ENCODE data around the gene ACTG2.
"Not testable (repeated sequence)": the region's sequence is repeated elsewhere in the genome, so short reads cannot be mapped to it uniquely, and the experiment has no call there.

ACTG2 gene

DNA sequence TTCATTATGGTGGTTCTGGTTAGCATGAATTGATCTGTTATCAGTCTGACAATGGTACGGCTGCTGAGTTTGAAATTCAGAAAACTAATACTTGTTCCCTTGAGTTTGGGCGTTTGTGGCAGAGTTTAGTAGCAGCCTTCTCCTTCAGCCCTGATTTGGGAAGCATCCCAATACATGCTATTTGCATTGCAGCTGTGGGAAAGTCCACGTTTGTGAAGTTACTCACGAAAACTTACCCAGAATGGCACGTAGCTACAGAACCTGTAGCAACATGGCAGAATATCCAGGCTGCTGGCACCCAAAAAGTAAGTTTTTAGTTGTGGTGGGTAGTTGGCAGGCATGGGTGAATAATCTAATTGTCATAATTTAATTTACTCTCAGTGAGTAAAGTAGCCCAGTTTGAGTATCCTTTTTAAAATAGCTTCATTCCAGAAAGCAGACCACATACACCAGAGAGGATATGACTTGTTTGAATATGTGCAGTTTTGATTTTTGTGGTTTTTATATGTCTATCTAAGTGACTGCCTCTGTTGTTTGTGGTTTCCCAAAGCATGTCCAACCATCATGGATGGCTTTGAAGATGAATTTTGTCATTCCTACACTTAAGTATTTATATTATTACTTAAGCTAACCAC, 46.0 kb downstream of the ACTG2 start:
- DNase-seq = no peak

DNA sequence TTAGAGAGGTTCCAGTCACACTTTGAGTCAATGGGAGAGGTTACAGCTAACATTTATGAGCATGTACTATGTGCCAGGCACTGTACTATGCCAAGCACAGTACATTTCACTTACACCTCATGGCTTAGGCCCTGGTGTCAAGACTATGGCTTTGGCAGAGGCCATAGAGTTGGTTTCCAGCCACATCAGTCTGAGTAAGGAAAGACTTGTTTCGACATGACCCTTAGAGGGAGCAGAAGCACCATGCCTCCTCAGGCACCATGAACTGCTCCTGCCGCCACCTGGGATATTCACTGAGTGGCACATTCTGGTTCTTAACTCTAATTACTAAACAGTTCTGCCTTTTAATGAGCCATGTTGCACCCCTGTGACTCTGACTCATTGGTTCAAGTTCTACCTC, 46.6 kb downstream of the ACTG2 start:
- no peak for DNase-seq

DNA sequence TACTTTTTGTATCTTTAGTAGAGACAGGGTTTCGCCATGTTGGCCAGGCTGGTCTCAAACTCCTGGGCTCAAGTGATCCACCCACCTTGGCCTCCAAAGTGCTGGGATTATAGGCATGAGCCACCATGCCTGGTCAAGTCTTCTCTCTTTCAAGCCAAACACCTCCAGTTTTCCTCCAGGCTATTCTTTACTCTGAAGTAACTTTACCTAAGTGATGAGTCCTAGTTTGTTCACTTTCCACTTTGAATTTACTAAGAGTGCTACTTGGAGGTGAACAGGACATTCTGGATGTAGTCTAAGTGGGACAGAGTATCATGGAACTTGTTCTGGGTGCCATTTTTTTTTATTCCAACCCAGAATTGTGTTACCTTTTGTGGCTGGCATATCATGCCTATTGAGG, 47.3 kb downstream of the ACTG2 start:
- DNase-seq = not testable (repeated sequence)

DNA sequence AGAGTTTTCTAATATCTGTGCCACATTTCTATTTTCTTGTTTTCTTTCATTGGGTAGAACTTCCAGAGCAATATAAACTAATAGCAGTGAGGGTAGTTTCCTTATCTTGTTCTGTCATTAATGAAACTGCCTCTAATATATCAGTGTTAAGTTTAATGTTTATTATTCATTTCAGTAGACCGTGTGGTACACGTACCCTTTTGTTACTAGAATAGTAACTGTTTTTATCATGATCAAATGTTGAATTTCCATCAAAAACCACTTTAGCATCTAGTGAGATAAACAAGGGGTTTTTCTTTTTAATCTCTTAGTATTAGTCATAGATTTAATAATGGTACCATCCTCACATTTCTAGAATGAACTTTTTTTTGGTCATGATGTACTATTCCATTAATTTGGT, 49.9 kb downstream of the ACTG2 start:
- DNase-seq = no peak

DNA sequence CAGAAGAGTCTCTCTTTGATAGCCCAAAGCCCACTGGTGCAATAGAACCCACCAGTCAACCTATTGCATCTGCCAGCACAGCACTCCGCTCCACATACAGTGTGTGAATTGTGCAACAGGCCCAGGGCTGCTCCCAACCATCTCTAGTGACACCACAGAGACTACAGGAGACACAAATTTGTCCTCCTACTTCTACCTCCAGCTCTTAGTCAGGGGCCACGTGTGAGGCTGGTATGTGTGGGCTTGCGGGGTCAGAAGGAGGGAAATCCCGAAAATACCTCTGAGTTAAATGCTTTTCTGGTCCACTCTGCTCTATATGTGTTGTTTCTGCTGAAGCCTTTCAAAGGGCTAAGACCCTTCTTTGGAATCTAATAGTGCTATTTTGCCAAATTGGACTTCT, 51.9 kb downstream of the ACTG2 start:
- no peak for DNase-seq

DNA sequence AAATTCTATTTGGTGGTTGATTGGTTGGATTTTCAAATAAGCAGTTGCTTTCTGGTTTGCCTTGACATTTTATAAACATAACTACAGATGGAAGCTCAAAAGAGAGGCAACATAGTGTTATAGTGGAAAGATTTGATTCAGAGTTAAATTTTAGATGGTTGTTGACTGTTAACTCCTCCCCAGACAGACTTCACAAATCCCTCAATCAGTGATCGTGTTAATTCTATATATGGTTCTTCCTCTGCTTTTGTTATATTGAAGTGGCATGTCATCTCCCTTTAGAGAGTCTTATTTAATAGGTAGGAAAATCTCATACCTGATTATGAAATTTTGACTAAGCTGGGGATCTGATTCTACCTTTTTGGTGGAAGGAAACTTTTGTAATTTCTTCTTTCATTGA, 53.4 kb downstream of the ACTG2 start:
- DNase-seq = no peak

DNA sequence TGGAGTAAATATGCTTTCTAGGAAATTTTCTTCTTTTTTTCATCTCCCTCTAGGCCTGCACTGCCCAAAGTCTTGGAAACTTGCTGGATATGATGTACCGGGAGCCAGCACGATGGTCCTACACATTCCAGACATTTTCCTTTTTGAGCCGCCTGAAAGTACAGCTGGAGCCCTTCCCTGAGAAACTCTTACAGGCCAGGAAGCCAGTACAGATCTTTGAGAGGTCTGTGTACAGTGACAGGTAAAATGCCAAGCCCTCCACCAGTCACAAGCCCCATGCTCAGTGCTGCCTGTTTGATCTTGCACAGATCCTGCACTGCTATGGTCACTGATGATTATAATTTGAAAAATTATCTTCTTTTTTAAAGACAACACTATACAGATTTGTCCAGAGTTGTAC, 53.9 kb downstream of the ACTG2 start:
- no peak for DNase-seq

DNA sequence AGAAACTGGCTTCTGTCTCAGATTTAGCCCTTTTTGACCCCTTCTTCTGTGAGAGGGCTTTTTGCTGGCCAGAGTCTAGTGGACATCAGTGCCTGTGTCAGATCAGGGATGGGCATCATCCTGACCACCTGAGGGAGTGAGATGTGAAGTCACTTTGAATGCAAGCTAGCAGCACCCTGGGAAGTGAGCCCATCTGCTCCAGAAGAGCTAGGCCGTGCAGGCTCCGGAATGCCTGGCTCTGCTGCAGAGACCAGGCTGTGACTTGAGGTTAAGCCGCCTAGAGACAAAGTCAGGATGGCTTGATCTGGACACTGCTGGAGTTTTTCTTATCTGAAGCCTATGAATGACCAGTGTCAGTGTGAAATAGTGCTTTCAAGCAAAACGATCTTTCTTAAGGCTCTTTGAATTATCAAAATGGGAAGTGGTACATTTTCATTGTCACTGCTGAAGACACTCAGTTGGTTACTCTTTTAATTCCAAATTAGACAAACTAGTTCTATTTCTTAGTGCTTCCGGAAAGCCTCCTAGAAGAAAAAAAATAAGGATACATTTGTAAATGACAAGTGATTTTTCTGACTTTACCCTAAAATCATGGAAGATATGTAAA, 54.7 kb downstream of the ACTG2 start:
- no peak for DNase-seq

DNA sequence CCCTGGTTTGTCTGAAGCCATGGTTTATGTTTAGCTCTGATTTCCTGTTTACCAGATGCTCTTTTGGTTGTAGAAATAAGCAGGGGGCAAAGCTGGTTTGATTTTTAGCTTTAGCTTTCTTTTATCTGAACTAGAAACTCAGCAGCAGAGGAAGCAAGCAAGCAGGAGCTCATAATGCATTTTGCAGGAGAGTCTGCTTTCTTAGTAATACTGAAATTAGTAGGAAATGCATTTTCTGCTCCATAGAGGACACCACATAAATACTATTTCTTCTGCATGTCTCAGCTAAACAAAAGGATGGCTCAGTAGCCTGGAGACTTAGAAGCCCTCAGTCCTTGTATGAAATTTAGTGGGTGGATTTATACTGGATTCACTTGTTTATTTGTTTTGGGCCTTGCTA, 57.0 kb downstream of the ACTG2 start:
- no peak for DNase-seq

DNA sequence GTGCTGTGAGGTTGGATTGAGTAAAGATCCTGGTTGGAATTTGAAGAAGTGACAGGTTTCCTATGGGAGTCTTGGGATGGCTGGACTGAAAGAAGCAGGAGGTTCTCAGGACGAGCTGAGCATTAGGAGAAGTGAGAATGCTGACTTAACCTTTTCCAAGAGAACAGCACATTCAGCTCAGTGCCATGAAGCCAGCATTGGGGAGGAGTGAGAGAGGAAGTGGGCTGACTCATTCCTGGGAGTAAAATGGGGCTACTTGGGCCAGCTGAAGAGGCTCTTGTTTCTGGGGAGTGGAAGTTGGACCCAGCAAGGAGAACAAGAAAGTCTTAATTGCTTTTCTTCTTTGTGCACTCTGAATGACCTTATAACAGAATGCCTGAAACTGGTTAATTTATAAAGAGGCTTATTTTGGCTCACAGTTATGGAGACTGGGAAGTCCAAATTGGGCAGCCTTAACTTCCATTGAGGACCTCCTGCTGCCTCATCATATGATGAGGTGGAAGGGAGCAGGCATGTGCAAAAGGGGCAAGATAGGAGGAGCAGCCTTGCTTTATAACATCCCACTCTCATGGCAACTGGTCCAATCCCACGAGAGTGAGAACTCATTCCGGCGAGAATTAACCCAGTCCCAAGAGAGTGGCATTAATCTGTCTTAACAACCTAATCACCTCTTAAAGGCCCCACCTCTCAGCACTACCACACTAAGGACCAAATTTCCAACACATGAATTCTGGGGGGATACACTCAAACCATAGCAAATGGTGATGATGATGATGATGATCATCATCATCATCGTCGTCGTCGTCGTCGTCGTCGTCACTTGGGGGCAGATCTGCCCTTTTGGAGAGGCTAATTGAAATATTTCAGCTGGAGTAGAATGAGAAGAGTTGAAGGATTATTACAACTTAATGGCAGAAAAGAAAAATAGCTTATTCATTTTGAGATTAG, 60.0 kb downstream of the ACTG2 start:
- DNase-seq = no peak

DNA sequence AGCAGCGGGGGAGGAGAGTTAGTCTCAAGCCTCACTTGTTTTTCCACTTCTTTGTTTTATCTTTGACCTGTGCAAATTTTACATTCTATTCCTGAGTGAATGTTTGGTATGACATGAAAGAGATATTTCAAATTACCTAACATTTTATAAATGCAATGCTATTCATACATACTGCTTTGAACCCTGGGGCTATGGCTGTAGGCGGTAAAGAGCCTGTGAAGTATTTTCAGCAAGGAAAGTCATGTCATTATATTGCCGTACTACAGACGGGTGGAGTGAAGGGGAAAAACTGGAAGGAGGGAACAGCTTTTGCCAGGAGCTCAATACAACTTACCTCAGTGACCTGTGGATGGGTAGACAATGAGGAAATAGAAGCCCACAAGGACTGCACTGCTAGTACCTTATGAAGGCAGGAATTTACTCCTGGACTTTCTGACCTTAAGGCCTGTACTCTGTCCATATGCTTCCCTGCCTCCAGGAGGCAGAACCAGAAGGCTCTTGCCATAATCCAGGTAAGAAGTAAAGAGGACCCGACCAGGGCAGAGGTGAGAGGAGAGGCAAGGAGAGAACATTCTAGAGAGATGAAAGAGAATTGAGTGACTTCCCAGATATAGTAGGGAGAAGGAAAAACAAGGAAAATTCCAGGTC, 63.5 kb downstream of the ACTG2 start:
- no peak for DNase-seq

DNA sequence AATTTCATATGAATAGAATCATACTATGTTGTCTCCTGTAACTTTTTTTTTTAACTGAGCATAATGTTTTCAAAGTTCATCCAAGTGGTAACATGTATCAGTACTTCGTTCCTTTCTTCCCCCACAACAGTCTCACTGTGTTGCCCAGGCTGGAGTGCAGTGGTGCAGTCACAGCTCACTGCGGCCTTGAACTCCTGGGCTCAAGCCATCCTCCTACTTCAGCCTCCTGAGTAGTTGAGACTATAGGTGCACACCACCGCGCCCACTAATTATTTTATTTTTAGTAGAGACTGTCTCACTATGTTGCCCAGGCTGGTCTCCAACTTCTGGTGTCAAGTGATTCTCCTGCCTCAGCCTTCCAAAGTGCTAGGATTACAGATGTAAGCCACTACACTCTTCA, 68.5 kb downstream of the ACTG2 start:
- DNase-seq = no peak

DNA sequence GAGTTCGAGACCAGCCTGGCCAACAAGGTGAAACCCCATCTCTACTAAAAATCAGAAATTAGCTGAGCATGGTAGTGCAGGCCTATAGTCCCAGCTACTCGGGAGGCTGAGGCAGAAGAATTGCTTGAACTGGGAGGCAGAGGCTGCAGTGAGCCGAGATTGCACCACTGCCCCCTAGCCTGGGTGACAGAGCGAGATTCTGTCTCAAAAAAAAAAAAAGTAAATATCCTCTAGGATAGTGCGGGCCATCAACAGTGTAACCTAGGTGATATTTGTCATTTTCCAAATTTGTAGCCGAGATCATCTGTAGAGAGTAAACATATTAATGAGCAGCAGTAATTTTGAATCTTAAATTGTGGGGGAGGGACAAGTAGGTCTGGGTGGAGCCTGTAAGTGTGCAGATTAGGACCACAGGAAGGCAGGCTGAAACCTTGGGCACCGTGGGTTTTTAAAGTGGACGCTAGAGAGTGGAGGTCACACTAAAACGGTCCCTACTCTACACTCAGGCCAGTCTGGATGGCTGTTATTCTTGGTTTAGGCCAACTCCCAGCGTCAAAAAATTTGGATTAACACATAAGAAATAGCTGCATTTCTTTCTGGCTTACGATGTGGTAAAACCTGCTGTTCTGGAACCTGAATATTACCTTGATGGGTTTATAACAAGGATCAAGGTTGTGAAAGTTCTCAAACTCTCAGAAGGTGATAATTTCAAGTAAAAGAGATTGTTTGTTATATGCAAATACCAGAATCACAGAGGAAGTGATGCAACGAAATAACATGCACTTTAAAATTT, 69.2 kb downstream of the ACTG2 start:
- DNase-seq = no peak

DNA sequence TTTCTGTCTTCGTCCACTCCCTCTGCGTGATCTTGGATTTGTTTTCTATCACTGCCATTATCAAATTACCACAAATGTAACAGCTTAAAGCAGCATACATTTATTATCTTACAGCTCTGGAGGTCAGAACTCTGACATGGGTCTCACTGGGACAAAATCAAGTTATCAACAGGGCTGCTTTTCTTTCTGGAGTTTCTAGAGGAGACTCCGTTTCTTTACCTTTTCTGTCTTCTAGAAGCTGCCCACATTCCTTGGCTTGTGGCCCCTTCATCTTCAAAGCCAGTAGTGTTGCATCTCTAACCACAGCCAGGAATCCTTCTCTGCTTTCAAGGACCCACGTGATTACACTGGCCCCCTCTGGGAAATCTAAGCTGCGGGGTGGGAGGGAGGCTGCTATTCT, 70.0 kb downstream of the ACTG2 start:
- no peak for DNase-seq

DNA sequence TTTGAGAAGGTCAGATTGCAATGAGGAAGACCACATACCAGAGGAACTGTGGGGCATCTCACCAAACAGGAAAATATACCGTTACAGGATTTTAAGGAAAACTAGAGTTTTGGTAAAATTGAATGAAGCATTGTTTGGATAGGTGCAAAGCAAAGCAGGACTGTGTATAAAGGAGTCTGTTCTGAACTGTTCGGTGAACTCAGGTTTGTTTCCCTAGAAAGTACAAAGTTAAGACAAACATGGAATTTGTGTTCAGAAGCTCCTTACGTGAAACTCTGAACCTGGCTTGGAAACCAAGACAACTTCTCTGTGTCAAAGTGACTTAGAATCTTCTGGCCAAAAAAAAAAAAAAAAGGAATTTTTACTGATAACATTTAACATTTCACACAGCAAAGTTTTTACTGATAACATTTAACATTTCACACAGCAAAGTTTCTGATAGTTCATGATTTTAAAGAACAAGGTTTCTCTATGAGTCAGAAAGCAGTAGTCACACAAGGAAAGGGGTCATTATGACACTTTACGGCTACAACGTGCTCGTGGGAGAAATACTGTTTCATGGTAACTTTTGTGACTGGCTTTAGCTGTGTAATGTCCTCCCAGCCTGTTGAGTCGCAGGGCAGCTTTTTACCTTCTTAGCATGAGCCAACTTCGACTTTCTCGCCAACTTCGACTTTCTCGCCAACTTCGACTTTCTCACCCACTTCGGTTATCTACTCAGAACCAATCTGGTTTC, 70.7 kb downstream of the ACTG2 start:
- no peak for DNase-seq

DNA sequence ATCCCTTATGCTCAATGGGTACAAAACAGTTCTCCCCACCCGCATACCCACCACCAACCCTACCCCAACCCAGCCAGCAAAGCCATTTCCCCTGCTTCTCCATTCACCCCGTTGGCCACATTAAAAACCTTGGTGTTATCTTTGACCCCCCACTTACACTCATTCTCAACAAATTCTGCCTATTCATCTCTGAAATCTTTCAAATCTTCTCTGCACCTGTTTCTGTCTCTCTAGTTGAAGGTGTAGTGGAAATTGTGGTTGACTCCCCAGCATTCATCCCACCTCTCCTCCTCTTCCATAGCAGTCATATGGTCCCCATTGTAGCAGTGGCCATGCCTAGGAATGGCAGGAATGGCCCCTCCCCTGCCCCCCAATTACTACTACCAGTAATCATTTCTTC, 71.4 kb downstream of the ACTG2 start:
- no peak for DNase-seq

DNA sequence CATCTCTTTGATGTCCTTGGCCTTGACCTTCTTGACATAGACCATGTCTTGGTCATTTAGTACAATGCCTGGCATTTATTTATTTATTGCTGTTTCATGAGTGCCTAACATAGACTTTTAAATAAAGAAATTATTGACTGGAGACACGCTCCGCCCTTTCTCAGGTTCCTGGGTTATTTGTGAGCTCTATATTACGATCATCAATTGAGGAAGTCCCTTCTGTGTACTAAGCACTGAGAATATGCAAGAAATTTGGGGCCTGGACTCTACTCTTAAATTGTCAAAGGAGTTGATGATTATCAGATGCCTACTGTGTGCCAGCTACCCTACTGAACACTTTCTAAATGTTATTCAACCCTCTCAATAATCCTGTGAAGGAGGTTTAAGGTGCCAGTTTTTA, 72.2 kb downstream of the ACTG2 start:
- DNase-seq = no peak

DNA sequence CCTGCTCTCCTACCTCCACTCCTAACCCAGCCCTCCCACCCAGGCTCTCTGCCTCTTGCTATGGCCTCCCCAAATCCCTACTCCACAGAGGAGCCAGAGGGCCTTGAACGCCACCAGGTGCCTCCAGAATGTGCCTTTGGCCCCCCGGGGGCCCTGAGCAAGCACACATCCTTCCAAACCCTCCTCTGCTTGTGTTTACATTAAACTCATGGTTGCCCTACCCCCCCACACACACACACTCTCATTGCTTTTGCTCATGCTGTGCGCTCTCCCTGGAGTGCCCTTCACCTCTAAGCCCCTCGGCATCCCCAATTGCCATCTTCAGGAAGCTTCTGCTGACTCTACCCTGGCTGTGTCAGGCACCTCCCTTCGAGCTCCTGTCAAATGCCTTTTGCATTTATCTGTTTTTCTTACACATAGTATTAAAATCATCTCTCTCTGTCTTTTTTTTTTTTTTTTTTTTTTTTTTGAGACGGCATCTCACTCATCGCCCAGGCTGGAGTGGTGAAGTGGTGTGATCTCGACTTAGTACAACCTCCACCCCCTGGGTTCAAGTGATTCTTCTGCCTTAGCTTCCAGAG, 75.6 kb downstream of the ACTG2 start:
- DNase-seq = no peak

DNA sequence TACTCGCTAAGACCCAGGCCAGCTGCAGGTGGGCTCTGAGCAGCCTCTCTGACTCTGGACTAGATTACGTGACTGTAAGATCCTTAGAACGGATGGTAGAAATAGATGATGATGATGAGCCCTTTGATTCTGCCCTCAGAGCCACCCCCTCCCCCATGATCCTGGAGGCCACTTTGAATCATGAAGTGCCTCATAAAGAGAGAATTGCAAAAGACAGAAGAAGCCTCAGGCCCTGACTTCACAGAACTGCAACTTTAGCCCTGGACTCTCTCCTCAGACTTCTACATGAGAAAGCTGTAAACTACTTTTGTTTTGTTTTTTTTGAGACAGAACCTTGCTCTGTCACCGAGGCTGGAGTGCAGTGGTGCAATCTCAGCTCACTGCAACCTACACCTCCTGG, 76.5 kb downstream of the ACTG2 start:
- no peak for DNase-seq
